Sigmoid colon (tissue), 7 donors: Measurements from ENCODE around the gene TBX1. TPM values are rescaled to one million over a fixed set of nuclear protein-coding genes. Genes with fewer than 3 reads are reported as not detected.

Experiments
- DNase-seq: peaks from one replicate; pipeline ENCODE4 v3.0.0-alpha.2; 2019
- H3K27ac ChIP-seq, 4 donors: fragments of 200-600 bp; sonication (generic); one replicate each; pipeline ENCODE4 v1.5.1; 2016 to 2019; ENCODE audit warnings: mild to moderate bottlenecking in 1 of 4
- H3K27me3 ChIP-seq, 3 donors: fragments of 200-600 bp; sonication (generic); one replicate each; pipeline ENCODE4 v1.5.1; 2019; ENCODE audit warnings: mild to moderate bottlenecking in 1 of 3
- H3K36me3 ChIP-seq, 4 donors: fragments of 200-600 bp; sonication (generic); one replicate each; pipeline ENCODE4 v1.5.1; 2016 to 2019
- H3K4me1 ChIP-seq, 4 donors: fragments of 200-600 bp; sonication (generic); one replicate each; pipeline ENCODE4 v1.5.1; 2017 to 2019
- H3K4me3 ChIP-seq, 4 donors: fragments of 200-600 bp; sonication (generic); one replicate each; pipeline ENCODE4 v1.5.1; 2017 to 2019; ENCODE audit warnings: mild to moderate bottlenecking in 2 of 4, moderate library complexity in 1 of 4
- H3K9me3 ChIP-seq, 4 donors: fragments of 200-600 bp in 3 of 4; sonication (generic) in 3 of 4; one replicate each; pipeline versions ENCODE4 v1.5.1 to v1.6.1; 2013 to 2019
- EP300 ChIP-seq, 4 donors: sonication (generic); formaldehyde crosslinking; IDR thresholded peaks; one replicate each; pipeline ENCODE4 v1.6.1; 2017; ENCODE audit warnings: antibody characterized with exemption in 4 of 4
- POLR2A ChIP-seq, 2 donors: fragments of 450-650 bp; IDR thresholded peaks; one replicate each; pipeline ENCODE4 v1.6.1; 2016; ENCODE audit warnings: antibody characterized with exemption in 2 of 2, mild to moderate bottlenecking in 2 of 2, moderate library complexity in 2 of 2
- POLR2AphosphoS5 ChIP-seq, 4 donors: sonication (generic); formaldehyde crosslinking; IDR thresholded peaks; one replicate each; pipeline ENCODE4 v1.6.1; 2017; ENCODE audit warnings: antibody characterized with exemption in 4 of 4
- WGBS, 2 donors: extraction: QIAGEN DNeasy Blood & Tissue Kit; methylation state at CpG; one replicate each; pipeline ENCODE4 v1.1.7; 2013; 5-methylcytosine and 5-hydroxymethylcytosine counted together
- intact Hi-C: fragments of 100-400 bp; cut with DNase I; formaldehyde crosslinking; loops from one replicate; pipeline ENCODE4 v1.15.1; 2023
- polyA plus RNA-seq, 3 donors: library from polyadenylated mRNA; stranded (reverse); fragments of 200-250 nt; gene quantifications; one replicate each; pipeline ENCODE4 v1.2.3, GENCODE V29; 2013
- total RNA-seq, 4 donors: library from RNA; depleted of rRNA; stranded (reverse); fragments of >200 nt; gene quantifications; one replicate each; pipeline ENCODE4 v1.1.0, GENCODE V29; 2016
- TF ChIP-seq, protein P1 (sequence below), 4 experiments: fragments of 450-650 bp in 3 of 4; fragments of 200-600 bp in 1 of 4; IDR thresholded peaks; one replicate each; pipeline ENCODE4 v1.5.1; 2016 to 2019; ENCODE audit warnings: antibody characterized with exemption in 4 of 4, mild to moderate bottlenecking in 3 of 4, moderate library complexity in 2 of 4
- donor health status: healthy with polysubstance abuse.
- donor health status: Bipolar disorder and iron deficiency.
- donor health status: healthy.

The TBX1 gene
- total and polyA plus RNA-seq, 7 donors = 1.7 to 4.3 (median 2.8) TPM; not detected in 1

DNA sequence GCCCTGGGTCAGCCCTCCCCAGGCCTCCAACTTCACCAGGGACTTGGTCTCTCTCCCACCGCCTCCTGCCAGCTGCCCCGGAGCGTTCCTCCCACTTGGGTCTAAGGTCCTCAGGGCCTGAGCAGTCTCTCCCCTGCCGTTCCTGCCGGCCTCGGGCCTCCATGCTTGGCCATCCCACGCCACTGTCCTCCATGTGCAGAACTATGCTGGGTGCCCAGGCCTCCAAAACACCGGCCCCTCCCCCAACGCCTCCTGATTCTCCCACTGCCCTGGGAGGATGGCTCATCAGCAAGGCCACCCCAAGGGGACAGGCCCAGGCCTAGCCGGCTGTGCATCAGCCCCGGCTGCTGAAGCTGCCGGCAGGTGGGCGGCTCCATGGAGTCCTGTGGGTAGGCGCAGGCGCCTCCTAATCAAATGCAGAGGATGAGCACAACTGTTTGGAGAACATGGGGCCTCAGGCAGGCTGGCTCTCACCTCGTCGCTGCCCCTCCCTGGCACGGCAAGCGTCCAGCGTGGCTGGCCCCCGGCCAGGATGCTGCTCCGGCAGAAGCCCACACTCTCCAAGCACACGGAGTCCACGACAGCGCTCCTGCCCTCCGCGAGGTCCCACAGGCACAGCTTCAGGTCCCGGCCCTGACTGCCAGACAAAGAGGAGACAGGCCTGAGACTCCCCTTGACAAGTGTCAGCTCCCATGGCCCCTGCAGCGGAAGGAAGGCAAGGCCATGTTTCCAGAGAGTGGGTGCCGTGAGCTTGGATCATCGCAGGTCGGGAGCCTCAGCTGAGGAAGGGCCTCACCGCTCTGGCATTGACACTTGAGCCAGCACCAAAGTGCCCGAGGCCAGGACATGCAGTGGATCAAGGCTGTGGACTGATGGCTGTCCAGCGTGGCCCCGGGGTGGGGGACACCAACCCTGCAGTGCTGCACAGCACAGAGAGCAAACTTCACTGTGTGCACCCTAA lies 51.5 kb downstream of the TBX1 start:
- WGBS, 2 donors = 95% methylated on average over 36 of the region's 36 CpGs
- Histone ChIP-seq H3K27me3 (no peaks in the 10 kb centered on the region), H3K27ac (no peak overlapping the region), H3K36me3 (peaks cover 0 to 4% (median 2%) of the 10 kb centered on the region in 4 donors), H3K4me3 (no peak overlapping the region), H3K9me3 (no peaks in the 10 kb centered on the region), H3K4me1 (no peaks in the 10 kb centered on the region)
- intact Hi-C loops = no loop called here
- no peak for TF ChIP-seq POLR2A (IDR thresholded peaks at IDR 0.05)
- peak; percentile 55 for DNase-seq

DNA sequence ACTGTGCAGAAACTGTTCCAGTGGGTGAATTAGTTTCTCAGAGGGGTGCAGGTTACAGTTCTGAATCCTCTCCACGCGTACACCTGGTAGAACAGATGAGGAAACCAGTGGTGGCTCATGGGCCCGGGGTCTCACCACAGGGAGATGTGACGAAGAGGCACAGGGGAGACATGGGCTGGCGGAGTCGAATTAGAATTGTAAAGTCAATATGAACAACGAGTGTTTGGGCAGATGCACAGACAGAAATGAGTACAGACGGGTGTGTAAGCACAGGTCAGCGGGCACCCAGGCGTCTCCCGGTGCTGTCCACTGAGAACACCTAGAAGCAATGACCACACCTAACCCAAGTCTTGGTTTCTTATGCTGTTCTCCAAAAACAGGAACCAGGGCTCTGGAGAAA lies 52.3 kb downstream of the TBX1 start:
- intact Hi-C loops = no loop called here
- Histone ChIP-seq H3K36me3 (peaks cover 0 to 4% (median 2%) of the 10 kb centered on the region in 4 donors), H3K27ac (no peak overlapping the region), H3K9me3 (no peaks in the 10 kb centered on the region), H3K4me3 (no peak overlapping the region), H3K4me1 (no peaks in the 10 kb centered on the region), H3K27me3 (no peaks in the 10 kb centered on the region)
- peak; percentile 26 for DNase-seq
- TF ChIP-seq, protein P1, sequence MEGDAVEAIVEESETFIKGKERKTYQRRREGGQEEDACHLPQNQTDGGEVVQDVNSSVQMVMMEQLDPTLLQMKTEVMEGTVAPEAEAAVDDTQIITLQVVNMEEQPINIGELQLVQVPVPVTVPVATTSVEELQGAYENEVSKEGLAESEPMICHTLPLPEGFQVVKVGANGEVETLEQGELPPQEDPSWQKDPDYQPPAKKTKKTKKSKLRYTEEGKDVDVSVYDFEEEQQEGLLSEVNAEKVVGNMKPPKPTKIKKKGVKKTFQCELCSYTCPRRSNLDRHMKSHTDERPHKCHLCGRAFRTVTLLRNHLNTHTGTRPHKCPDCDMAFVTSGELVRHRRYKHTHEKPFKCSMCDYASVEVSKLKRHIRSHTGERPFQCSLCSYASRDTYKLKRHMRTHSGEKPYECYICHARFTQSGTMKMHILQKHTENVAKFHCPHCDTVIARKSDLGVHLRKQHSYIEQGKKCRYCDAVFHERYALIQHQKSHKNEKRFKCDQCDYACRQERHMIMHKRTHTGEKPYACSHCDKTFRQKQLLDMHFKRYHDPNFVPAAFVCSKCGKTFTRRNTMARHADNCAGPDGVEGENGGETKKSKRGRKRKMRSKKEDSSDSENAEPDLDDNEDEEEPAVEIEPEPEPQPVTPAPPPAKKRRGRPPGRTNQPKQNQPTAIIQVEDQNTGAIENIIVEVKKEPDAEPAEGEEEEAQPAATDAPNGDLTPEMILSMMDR (IDR thresholded peaks at IDR 0.05) = no peak
- TF ChIP-seq EP300 (IDR thresholded peaks at IDR 0.05) (no peak), POLR2AphosphoS5 (IDR thresholded peaks at IDR 0.05) (no peak), POLR2A (IDR thresholded peaks at IDR 0.05) (no peak)
- 92 to 93% methylated on average over 11 of the region's 11 CpGs for WGBS, 2 donors

DNA sequence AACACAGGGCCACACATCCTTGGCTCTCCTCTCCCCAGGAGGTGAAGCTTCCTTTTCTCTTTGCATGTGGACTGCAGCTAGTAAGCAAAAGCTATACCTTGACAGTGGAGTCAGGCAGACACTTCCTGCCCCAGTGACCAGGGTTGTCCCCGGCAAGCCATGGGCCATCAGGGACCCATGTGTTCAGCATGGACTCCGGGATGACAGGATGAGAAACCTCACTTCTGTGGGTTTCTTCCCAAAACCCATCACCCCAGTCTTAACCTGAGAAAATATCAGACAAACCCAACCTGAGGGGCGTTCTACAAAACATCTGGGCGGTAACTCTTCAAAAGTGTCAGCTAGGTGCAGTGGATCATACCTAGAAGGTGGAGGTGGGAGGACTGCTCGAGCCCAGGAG lies 53.9 kb downstream of the TBX1 start:
- Histone ChIP-seq H3K27ac (no peak overlapping the region), H3K27me3 (no peaks in the 10 kb centered on the region), H3K4me1 (no peaks in the 10 kb centered on the region), H3K36me3 (peaks cover 0 to 4% (median 2%) of the 10 kb centered on the region in 4 donors), H3K4me3 (no peak overlapping the region), H3K9me3 (no peaks in the 10 kb centered on the region)
- 93 to 95% methylated on average over 5 of the region's 5 CpGs for WGBS, 2 donors
- intact Hi-C loops = no loop called here
- no peak for DNase-seq
- TF ChIP-seq, protein P1 (IDR thresholded peaks at IDR 0.05) = no peak
- TF ChIP-seq EP300 (IDR thresholded peaks at IDR 0.05) = no peak
- TF ChIP-seq POLR2A (IDR thresholded peaks at IDR 0.05) = no peak
- TF ChIP-seq POLR2AphosphoS5 (IDR thresholded peaks at IDR 0.05) = no peak

DNA sequence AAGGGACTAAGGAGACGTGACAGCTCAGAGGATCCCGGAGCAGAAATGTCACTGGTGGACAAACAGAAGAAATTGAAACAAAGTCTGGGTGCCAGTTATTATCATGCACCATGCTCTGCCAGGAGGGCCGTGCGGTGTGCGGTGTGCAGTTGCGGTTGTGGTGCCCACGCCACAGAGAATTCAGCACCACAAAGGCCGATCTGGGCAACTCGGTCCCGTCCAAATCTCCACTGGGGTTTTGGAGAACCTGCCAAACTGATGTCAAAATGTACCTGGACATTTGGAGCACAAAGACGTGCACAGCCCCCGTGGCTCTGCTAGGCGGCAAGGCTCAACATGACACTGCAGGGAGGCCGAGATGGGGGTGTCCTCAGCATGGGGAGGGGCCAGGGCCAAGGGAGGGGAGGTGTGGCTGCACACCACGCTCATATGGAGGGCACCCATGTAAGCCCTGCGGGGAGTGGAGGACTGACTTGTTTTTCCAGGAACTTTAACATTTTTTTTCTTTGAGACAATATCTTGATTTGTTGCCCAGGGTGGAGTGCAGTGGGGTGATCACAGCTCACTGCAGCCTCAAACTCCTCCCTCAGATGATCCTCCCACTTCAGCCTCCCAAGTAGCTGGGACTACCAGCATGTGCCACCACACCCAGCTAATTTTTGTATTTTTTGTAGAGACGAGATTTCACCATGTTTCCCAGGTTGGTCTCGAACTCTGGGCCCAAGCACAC lies 54.7 kb downstream of the TBX1 start:
- Histone ChIP-seq H3K36me3 (peaks cover 0 to 4% (median 2%) of the 10 kb centered on the region in 4 donors), H3K4me3 (no peak overlapping the region), H3K27ac (no peak overlapping the region), H3K4me1 (no peaks in the 10 kb centered on the region), H3K27me3 (no peaks in the 10 kb centered on the region), H3K9me3 (no peaks in the 10 kb centered on the region)
- WGBS, 2 donors = 93 to 94% methylated on average over 18 of the region's 18 CpGs
- no peak for DNase-seq
- TF ChIP-seq, protein P1 (IDR thresholded peaks at IDR 0.05) = no peak
- no peak for TF ChIP-seq POLR2AphosphoS5 (IDR thresholded peaks at IDR 0.05)
- TF ChIP-seq POLR2A (IDR thresholded peaks at IDR 0.05) = no peak
- no peak for TF ChIP-seq EP300 (IDR thresholded peaks at IDR 0.05)
- intact Hi-C loops = no loop called here

DNA sequence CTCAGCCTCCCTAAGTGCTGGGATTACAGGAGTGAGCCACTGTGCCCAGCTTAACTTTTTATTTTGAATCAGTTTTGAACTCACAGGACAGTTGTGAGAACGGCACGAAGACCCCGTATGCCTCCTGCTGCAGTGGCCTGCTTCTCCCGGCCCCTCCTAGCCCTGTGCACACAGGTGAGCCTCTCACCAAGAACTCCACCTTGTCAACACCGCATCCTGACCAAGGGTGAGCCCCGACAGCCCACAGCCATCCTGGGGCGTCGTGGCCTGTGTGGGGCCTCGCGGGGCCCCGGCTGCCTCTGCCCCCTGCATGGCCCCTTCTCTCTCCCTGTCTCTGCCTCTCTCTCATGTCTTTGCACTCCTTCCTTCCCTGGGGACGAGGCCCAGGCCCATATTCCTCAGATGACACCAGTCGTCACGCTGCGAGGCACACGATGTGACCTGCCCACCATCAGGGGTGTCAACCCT lies 55.3 kb downstream of the TBX1 start:
- intact Hi-C loops = no loop called here
- Histone ChIP-seq H3K27me3 (no peaks in the 10 kb centered on the region), H3K36me3 (peaks cover 0 to 4% (median 2%) of the 10 kb centered on the region in 4 donors), H3K9me3 (no peaks in the 10 kb centered on the region), H3K4me3 (no peak overlapping the region), H3K27ac (no peak overlapping the region), H3K4me1 (no peaks in the 10 kb centered on the region)
- WGBS, 2 donors = 91 to 92% methylated on average over 16 of the region's 16 CpGs
- DNase-seq = no peak
- TF ChIP-seq, protein P1 (IDR thresholded peaks at IDR 0.05) = no peak
- no peak for TF ChIP-seq POLR2AphosphoS5 (IDR thresholded peaks at IDR 0.05)
- no peak for TF ChIP-seq POLR2A (IDR thresholded peaks at IDR 0.05)
